OCI-LY1 (cell line): ENCODE results near the gene SAMD9.

Source experiments
- EZH2 ChIP-seq: fragments of 200-600 bp; sonication (generic), shearing (Covaris generic); IDR thresholded peaks from 2 replicates; pipeline ENCODE4 v1.8.0; 2017; ENCODE audit warnings: borderline replicate concordance, mixed run types, mild to moderate bottlenecking, antibody characterized with exemption, low read length, moderate library complexity, mixed read lengths
- TF ChIP-seq, protein P1 (sequence below): fragments of 200-600 bp; sonication (generic), shearing (Covaris generic); IDR thresholded peaks from 2 replicates; pipeline ENCODE4 v1.5.1; 2017; ENCODE audit warnings: mild to moderate bottlenecking, antibody characterized with exemption, low read length, moderate library complexity, mixed read lengths

DNA sequence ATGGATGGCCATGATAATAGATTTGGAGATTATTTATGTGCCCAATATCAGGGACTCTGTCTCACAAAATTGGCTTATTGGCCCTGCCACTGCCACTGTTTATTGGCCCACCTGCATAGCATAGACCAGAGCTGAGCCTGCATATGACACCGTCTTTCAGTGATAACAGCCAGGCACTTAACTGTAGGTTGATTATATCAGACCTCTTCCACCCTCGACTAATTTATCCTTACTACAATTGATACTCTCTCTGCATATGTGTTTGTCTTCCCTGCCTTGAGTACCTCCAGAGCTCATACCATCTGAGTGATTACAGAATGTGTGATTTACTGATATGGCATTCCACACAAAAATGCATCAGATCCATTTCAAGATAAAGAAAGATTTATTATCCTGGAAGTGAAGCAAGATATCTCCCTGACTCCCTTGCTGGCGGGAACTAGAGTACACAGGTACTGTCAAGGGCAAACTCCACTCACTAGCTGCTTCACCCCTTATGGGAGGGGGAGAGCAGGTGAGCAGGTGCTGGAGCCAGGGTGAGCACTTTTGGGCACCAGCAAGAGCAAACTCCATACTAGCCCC is 43.5 kb upstream of the SAMD9 start:
- TF ChIP-seq, protein P1, sequence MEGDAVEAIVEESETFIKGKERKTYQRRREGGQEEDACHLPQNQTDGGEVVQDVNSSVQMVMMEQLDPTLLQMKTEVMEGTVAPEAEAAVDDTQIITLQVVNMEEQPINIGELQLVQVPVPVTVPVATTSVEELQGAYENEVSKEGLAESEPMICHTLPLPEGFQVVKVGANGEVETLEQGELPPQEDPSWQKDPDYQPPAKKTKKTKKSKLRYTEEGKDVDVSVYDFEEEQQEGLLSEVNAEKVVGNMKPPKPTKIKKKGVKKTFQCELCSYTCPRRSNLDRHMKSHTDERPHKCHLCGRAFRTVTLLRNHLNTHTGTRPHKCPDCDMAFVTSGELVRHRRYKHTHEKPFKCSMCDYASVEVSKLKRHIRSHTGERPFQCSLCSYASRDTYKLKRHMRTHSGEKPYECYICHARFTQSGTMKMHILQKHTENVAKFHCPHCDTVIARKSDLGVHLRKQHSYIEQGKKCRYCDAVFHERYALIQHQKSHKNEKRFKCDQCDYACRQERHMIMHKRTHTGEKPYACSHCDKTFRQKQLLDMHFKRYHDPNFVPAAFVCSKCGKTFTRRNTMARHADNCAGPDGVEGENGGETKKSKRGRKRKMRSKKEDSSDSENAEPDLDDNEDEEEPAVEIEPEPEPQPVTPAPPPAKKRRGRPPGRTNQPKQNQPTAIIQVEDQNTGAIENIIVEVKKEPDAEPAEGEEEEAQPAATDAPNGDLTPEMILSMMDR: no peak
- no peak for TF ChIP-seq EZH2
